ENCODE results near the gene MINDY2.

DNA sequence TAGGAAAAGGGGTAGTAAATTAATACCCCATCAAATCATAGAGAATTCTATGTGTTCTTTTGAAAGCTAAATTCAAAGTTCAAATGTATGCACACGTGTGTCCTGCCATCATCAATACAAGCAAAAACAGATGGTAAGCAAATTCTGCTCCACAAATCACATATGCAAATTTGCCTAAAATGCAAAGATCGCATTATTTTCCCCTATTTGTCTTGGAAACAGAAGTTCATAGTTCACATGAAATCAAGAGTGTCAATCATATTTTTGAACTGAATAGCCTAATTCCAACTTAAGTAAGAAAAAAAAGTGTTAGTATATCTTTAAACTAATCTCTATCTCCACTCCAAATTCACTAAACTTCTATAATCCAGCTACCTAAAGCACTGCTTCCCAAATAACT, 30.1 kb upstream of the MINDY2 start:
- no peak for TF ChIP-seq CTCF (IDR thresholded peaks at IDR 0.05)
- no peak for TF ChIP-seq POLR2AphosphoS5 (IDR thresholded peaks at IDR 0.05)
- no peak for TF ChIP-seq EP300 (IDR thresholded peaks at IDR 0.05)
- no peak for TF ChIP-seq POLR2A (IDR thresholded peaks at IDR 0.05; ENCODE audit: low read depth)

All from esophagus muscularis mucosa (tissue), 4 donors.